ENCODE results near the gene GSTM4.

DNA sequence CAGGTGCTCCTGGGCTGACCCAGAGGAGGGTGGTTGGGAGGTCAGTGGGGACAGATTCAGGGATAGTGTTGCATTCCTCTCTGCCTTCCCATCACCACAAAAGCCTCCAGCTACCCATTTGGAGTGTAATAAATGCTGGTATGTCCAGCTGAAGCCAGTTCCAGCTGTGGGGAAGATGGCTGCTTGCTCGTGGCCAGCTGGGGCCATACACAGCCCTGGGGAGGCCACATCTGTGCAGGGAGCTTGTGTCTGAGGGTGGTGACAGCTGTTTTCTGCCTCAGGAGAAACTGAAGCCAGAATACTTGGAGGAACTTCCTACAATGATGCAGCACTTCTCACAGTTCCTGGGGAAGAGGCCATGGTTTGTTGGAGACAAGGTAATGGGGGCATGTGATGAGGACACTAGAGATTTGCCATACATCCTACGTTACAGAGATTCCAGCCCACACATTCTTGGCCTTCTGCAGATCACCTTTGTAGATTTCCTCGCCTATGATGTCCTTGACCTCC lies 2.7 kb downstream of the GSTM4 start:
- TF ChIP-seq EZH2 (IDR thresholded peaks at IDR 0.05; ENCODE audit: low read length, missing control alignments) = no peak
- TF ChIP-seq, protein P1, sequence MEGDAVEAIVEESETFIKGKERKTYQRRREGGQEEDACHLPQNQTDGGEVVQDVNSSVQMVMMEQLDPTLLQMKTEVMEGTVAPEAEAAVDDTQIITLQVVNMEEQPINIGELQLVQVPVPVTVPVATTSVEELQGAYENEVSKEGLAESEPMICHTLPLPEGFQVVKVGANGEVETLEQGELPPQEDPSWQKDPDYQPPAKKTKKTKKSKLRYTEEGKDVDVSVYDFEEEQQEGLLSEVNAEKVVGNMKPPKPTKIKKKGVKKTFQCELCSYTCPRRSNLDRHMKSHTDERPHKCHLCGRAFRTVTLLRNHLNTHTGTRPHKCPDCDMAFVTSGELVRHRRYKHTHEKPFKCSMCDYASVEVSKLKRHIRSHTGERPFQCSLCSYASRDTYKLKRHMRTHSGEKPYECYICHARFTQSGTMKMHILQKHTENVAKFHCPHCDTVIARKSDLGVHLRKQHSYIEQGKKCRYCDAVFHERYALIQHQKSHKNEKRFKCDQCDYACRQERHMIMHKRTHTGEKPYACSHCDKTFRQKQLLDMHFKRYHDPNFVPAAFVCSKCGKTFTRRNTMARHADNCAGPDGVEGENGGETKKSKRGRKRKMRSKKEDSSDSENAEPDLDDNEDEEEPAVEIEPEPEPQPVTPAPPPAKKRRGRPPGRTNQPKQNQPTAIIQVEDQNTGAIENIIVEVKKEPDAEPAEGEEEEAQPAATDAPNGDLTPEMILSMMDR (conservative IDR thresholded peaks at IDR 0.05 in 1 of 2, IDR thresholded peaks at IDR 0.05 in 1 of 2; ENCODE audit: low read depth in 1 of 2, low read length in 2 of 2) = no peak
